Kidney (tissue), 14 donors: ENCODE results near the gene PDCD10. TPM values are rescaled to one million over a fixed set of nuclear protein-coding genes. Genes with fewer than 3 reads are reported as not detected.

Experiments
- DNase-seq, 5 donors: peaks; one replicate each; pipeline ENCODE4 v3.0.0-alpha.2; 2013 to 2020
- FAIRE-seq: peaks from 2 replicates; lab custom pipeline; 2012; peaks lifted over from hg19 to GRCh38; lab: Jason Lieb, UNC
- H3K27ac ChIP-seq, 2 donors: one replicate each; pipeline ENCODE4 v1.7.0; 2013; ENCODE audit warnings: low read depth in 2 of 2, low read length in 2 of 2, inconsistent platforms in 1 of 2
- H3K27me3 ChIP-seq: one replicate; pipeline ENCODE4 v1.7.1; 2013; ENCODE audit warnings: low read length, inconsistent platforms; ENCODE audit not compliant: control insufficient read depth, insufficient read depth
- H3K36me3 ChIP-seq, 3 donors: one replicate each; pipeline versions ENCODE4 v1.7.0 to v1.7.1; 2013; ENCODE audit warnings: low read length in 3 of 3, control low read depth in 1 of 3, inconsistent platforms in 1 of 3; ENCODE audit not compliant: insufficient read depth in 3 of 3, control insufficient read depth in 2 of 3
- H3K4me1 ChIP-seq, 3 donors: one replicate each; pipeline versions ENCODE4 v1.7.0 to v1.7.1; 2013; ENCODE audit warnings: low read length in 3 of 3, inconsistent platforms in 1 of 3, low read depth in 1 of 3; ENCODE audit not compliant: control insufficient read depth in 2 of 3, insufficient read depth in 2 of 3
- H3K4me3 ChIP-seq, 3 donors: one replicate each; pipeline versions ENCODE4 v1.7.0 to v1.8.1; 2013; ENCODE audit warnings: low read length in 3 of 3, control low read depth in 1 of 3, inconsistent platforms in 1 of 3
- H3K9ac ChIP-seq, 3 donors: one replicate each; pipeline versions ENCODE4 v1.7.0 to v1.7.1; 2013; ENCODE audit warnings: low read length in 3 of 3, control low read depth in 1 of 3, inconsistent platforms in 1 of 3
- H3K9me3 ChIP-seq, 3 donors: one replicate each; pipeline versions ENCODE4 v1.7.0 to v1.7.1; 2013; ENCODE audit warnings: low read length in 3 of 3, control low read depth in 1 of 3, inconsistent platforms in 1 of 3; ENCODE audit not compliant: control insufficient read depth in 2 of 3, insufficient read depth in 1 of 3
- CTCF ChIP-seq: IDR thresholded peaks from 3 replicates; pipeline ENCODE4 v1.5.1; 2012; ENCODE audit warnings: mild to moderate bottlenecking, moderate library complexity, borderline replicate concordance; ENCODE audit not compliant: insufficient read depth; ENCODE audit errors: extremely low read depth
- intact Hi-C: fragments of 100-400 bp; cut with DNase I; formaldehyde crosslinking; loops from one replicate; pipeline ENCODE4 v1.11.1; 2022
- polyA plus RNA-seq: library from polyadenylated mRNA; stranded (reverse); fragments of 350-450 nt; fragmentation: Illumina TruSeq; extraction: RNeasy Lipid Tissue Mini Kit (QIAGEN cat#74804); gene quantifications from one replicate; pipeline ENCODE4 v1.2.3, GENCODE V29; 2014; ENCODE audit warnings: low read depth, low replicate concordance; ENCODE audit not compliant: insufficient read depth
- total RNA-seq: library from RNA; stranded (reverse); fragmentation: NEBNext Ultra II Directional; extraction: Animal tissue kit (Norgen Biotek cat#: 25700); gene quantifications from one replicate; pipeline ENCODE4 v1.2.1, GENCODE V29; 2021
- donor health status: control.
- donor health status: control.
- donor health status: control.
- donor health status: control.
- donor health status: control.
- donor health status: DM: yes; HTN: yes; CAD: no.
- donor health status: Normal renal cell carcinoma (clear cell type).

The PDCD10 gene
- total and polyA plus RNA-seq, 2 donors from 2014 or later, result 50.0 to 55.1 TPM

DNA sequence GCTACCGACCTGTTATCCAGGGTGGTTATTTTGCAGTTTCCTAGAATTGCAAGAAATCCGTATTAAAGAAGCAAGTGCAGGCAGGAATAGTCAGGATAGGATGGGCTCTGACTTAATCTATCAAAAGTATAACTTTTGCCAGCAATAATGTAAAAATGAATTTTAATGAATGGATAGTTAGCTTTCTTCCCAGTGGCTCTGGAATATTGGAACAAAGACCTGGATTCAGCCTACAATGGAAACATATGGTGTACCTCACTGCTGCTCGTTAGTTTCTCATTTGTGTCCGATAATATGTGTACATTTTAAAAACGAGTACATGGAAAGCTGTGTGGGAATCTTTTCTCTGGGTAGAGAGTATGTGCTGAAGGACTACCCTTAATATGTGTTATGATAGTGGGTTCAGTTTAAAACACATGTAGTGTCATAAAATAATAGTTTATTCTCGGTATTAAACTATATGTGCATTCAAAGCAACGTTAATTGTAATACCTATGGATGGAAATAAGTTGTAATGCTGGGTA lies 1.6 kb upstream of the PDCD10 start:
- H3K4me1 ChIP-seq, result peaks cover 0 to 6% (median 0%) of the 10 kb centered on the region in 3 donors
- DNase-seq, result no peak
- peak overlapping the region; percentile 43 to 53 (median 49) for H3K9ac ChIP-seq
- H3K36me3 ChIP-seq, result no peaks in the 10 kb centered on the region
- H3K9me3 ChIP-seq, result no peaks in the 10 kb centered on the region
- H3K27ac ChIP-seq, result no peak overlapping the region
- FAIRE-seq, result no peak
- no peak for TF ChIP-seq CTCF
- intact Hi-C loops, result no loop called here
- peak overlapping the region; percentile 92 to 98 (median 94) for H3K4me3 ChIP-seq
- no peaks in the 10 kb centered on the region for H3K27me3 ChIP-seq

- FAIRE-seq (no peak), DNase-seq (peak; percentile 92 to 96 (median 95))
- intact Hi-C loops, result no loop called here
- peak within 1 kb of the TSS; percentile 92 to 98 (median 94) for H3K4me3 ChIP-seq
- peak within 1 kb of the TSS; percentile 75 to 97 (median 75) for H3K9ac ChIP-seq
- H3K4me1 ChIP-seq, result peaks cover 0 to 6% (median 0%) of the 10 kb centered on the region in 3 donors
- H3K36me3 ChIP-seq, result no peaks in the 10 kb centered on the region
- no peaks in the 10 kb centered on the region for H3K9me3 ChIP-seq
- TF ChIP-seq CTCF, result no peak
- H3K27me3 ChIP-seq, result no peaks in the 10 kb centered on the region
- peak within 1 kb of the TSS; percentile 82 to 92 for H3K27ac ChIP-seq
These were observed 794 bp upstream of the PDCD10 start, which contains the start of gene SERPINI1 for GRCh38 chr3:167735233-167736138. TSS of gene SERPINI1 (plus strand) at chr3:167735721. CDS start at chr3:167789129, 53,408 bp downstream.

DNA sequence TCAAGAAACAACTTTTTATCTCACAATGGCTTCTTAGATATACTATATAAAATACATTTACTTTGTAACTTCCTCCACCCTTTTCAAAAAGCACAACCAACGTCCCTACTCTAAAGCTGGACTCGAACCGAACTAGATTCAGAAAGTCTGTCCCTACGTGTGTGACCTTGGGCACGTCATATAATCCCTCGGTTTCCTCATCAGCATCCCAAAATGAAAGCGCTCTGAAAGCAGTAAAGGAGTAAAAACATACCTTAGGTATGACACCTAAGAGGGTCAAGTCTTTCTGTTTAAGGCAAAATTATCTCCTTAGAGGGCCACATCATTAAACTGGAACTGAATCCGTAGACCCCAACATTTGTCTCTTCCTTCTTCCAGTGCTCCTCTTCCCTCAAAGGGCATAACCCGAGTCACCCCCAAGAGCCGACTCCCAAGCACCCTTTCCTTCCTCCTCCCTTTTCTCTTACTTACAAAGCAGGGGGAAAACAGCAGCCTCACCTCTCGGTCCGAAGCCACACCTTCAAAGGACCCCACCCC lies 663 bp downstream of the PDCD10 start:
- H3K9ac ChIP-seq, result peak overlapping the region; percentile 75 to 97 (median 81)
- peak overlapping the region; percentile 92 to 98 (median 94) for H3K4me3 ChIP-seq
- DNase-seq, result no peak
- H3K27ac ChIP-seq, result peak overlapping the region; percentile 82 to 92
- intact Hi-C loops, result no loop called here
- no peaks in the 10 kb centered on the region for H3K27me3 ChIP-seq
- no peaks in the 10 kb centered on the region for H3K9me3 ChIP-seq
- FAIRE-seq, result no peak
- no peaks in the 10 kb centered on the region for H3K36me3 ChIP-seq
- TF ChIP-seq CTCF, result no peak
- H3K4me1 ChIP-seq, result peaks cover 0 to 6% (median 4%) of the 10 kb centered on the region in 3 donors
